WTC11 (cell line): ENCODE data around the gene PIGR. TPM values are rescaled to one million over a fixed set of nuclear protein-coding genes. Genes with fewer than 3 reads are reported as not detected.

Experiments
- ATAC-seq: fragments of 200-7000 bp; cut with Tn5 transposase; 2 replicates; pipeline ENCODE4 v1.10.0; 2021; ENCODE audit warnings: mild to moderate bottlenecking, moderate library complexity
- CTCF ChIA-PET: fragments of 300-600 bp; sonication (Branson Sonifier 250); formaldehyde crosslinking; loops from one replicate; lab custom pipeline; 2021; ENCODE audit warnings: antibody characterized with exemption; lab: Charles Lee
- POLR2A ChIA-PET: fragments of 350-600 bp; sonication (Branson Sonifier 250); formaldehyde crosslinking; loops from one replicate; lab custom pipeline; 2021; ENCODE audit warnings: antibody characterized with exemption; lab: Charles Lee
- DNase-seq: peaks from one replicate; pipeline ENCODE4 v3.0.0; 2021; ENCODE audit warnings: low spot score
- H3K27ac Mint-ChIP-seq: 2 replicates; pipeline ENCODE4 v1.8.0; 2021; ENCODE audit warnings: mixed read lengths
- H3K27me3 Mint-ChIP-seq: 2 replicates; pipeline ENCODE4 v1.8.0; 2021; ENCODE audit warnings: low read depth, mild to moderate bottlenecking, moderate library complexity, mixed read lengths
- H3K36me3 Mint-ChIP-seq: 2 replicates; pipeline ENCODE4 v1.8.0; 2021; ENCODE audit warnings: mixed read lengths
- H3K4me1 Mint-ChIP-seq: 2 replicates; pipeline ENCODE4 v1.8.0; 2022; ENCODE audit warnings: mixed read lengths
- H3K4me3 Mint-ChIP-seq: 2 replicates; pipeline ENCODE4 v1.8.0; 2021; ENCODE audit warnings: mild to moderate bottlenecking, moderate library complexity, mixed read lengths
- H3K9me3 Mint-ChIP-seq: 2 replicates; pipeline ENCODE4 v1.8.0; 2021; ENCODE audit warnings: mixed read lengths
- AR ChIP-seq: fragments of 250-450 bp; sonication (Bioruptor Pico); IDR thresholded peaks from 2 replicates; pipeline ENCODE4 v1.9.0; 2021; ENCODE audit warnings: mild to moderate bottlenecking
- CREM ChIP-seq: sonication (generic); formaldehyde crosslinking; IDR thresholded peaks from 2 replicates; pipeline ENCODE4 v1.8.1; 2022; ENCODE audit warnings: mild to moderate bottlenecking, missing genetic modification reagents, moderate library complexity
- E2F1 ChIP-seq: sonication (generic); formaldehyde crosslinking; IDR thresholded peaks from 2 replicates; pipeline ENCODE4 v1.8.0; 2022; ENCODE audit warnings: mild to moderate bottlenecking, missing genetic modification reagents
- ESRRA ChIP-seq: sonication (generic); formaldehyde crosslinking; IDR thresholded peaks from 2 replicates; pipeline ENCODE4 v1.8.1; 2022; ENCODE audit warnings: mild to moderate bottlenecking, missing genetic modification reagents, borderline replicate concordance
- ETV6 ChIP-seq: sonication (generic); formaldehyde crosslinking; IDR thresholded peaks from 2 replicates; pipeline ENCODE4 v1.8.1; 2022; ENCODE audit warnings: mild to moderate bottlenecking, missing genetic modification reagents
- GRHL2 ChIP-seq: fragments of 250-450 bp; sonication (Bioruptor Pico); IDR thresholded peaks from 2 replicates; pipeline ENCODE4 v1.8.0; 2022; ENCODE audit warnings: mild to moderate bottlenecking, moderate library complexity; ENCODE audit not compliant: insufficient replicate concordance, severe bottlenecking
- IRF1 ChIP-seq: sonication (generic); formaldehyde crosslinking; IDR thresholded peaks from 2 replicates; pipeline ENCODE4 v1.8.0; 2023; ENCODE audit warnings: missing genetic modification reagents
- JAZF1 ChIP-seq: fragments of 250-450 bp; sonication (Bioruptor Pico); IDR thresholded peaks from 2 replicates; pipeline ENCODE4 v1.9.0; 2021; ENCODE audit warnings: moderate library complexity, mild to moderate bottlenecking, inconsistent platforms
- KAT7 ChIP-seq: sonication (generic); formaldehyde crosslinking; IDR thresholded peaks from 2 replicates; pipeline ENCODE4 v1.8.1; 2023; ENCODE audit warnings: missing genetic modification reagents, mild to moderate bottlenecking, borderline replicate concordance
- MAX ChIP-seq: sonication (generic); formaldehyde crosslinking; IDR thresholded peaks from 2 replicates; pipeline ENCODE4 v1.8.0; 2022; ENCODE audit warnings: mild to moderate bottlenecking, missing genetic modification reagents
- NFATC4 ChIP-seq: fragments of 250-450 bp; sonication (Bioruptor Pico); IDR thresholded peaks from 2 replicates; pipeline ENCODE4 v1.9.0; 2021; ENCODE audit warnings: mild to moderate bottlenecking
- NFE2L1 ChIP-seq: sonication (generic); formaldehyde crosslinking; IDR thresholded peaks from 2 replicates; pipeline ENCODE4 v1.8.1; 2023; ENCODE audit warnings: missing genetic modification reagents
- PREB ChIP-seq: sonication (generic); formaldehyde crosslinking; IDR thresholded peaks from 2 replicates; pipeline ENCODE4 v1.8.1; 2022; ENCODE audit warnings: mild to moderate bottlenecking, missing genetic modification reagents, moderate library complexity, borderline replicate concordance
- SMAD3 ChIP-seq: sonication (generic); formaldehyde crosslinking; IDR thresholded peaks from 2 replicates; pipeline ENCODE4 v1.8.0; 2022; ENCODE audit warnings: missing genetic modification reagents, mild to moderate bottlenecking, borderline replicate concordance
- TP53 ChIP-seq: sonication (generic); formaldehyde crosslinking; IDR thresholded peaks from 2 replicates; pipeline ENCODE4 v1.8.1; 2023; ENCODE audit warnings: mild to moderate bottlenecking, missing genetic modification reagents
- ZBTB43 ChIP-seq: sonication (generic); formaldehyde crosslinking; IDR thresholded peaks from 2 replicates; pipeline ENCODE4 v1.8.1; 2023; ENCODE audit warnings: mild to moderate bottlenecking, missing genetic modification reagents
- ZMAT4 ChIP-seq: fragments of 250-450 bp; sonication (Bioruptor Pico); IDR thresholded peaks from 2 replicates; pipeline ENCODE4 v1.9.0; 2021; ENCODE audit warnings: mild to moderate bottlenecking
- ZNF232 ChIP-seq: sonication (generic); formaldehyde crosslinking; IDR thresholded peaks from 2 replicates; pipeline ENCODE4 v1.8.0; 2022; ENCODE audit warnings: mild to moderate bottlenecking, missing genetic modification reagents
- ZNF281 ChIP-seq: sonication (generic); formaldehyde crosslinking; IDR thresholded peaks from 2 replicates; pipeline ENCODE4 v1.8.0; 2023; ENCODE audit warnings: mild to moderate bottlenecking, missing genetic modification reagents
- ZNF317 ChIP-seq: sonication (generic); formaldehyde crosslinking; IDR thresholded peaks from 2 replicates; pipeline ENCODE4 v1.8.1; 2023; ENCODE audit warnings: low read depth, mild to moderate bottlenecking, moderate library complexity, missing genetic modification reagents, borderline replicate concordance
- total RNA-seq: library from RNA; stranded (reverse); gene quantifications from 3 replicates; pipeline ENCODE4 v1.2.3, GENCODE V29; 2021

PIGR gene
- total RNA-seq, 1 experiment from 2014 or later: 1.9 TPM

GRCh38 chr1:206971029-206971655, 24.9 kb upstream of the PIGR start:
- no peak overlapping the region for H3K4me3 Mint-ChIP-seq
- TF ChIP-seq ETV6 (CRISPR knock-in tag) (no peak), PREB (CRISPR knock-in tag) (no peak)
- TF ChIP-seq, all 79 proteins: peak for 0
- POLR2A ChIA-PET: no interaction called here
- no peaks in the 10 kb centered on the region for H3K36me3 Mint-ChIP-seq
- no peaks in the 10 kb centered on the region for H3K4me1 Mint-ChIP-seq
- no peaks in the 10 kb centered on the region for H3K9me3 Mint-ChIP-seq
- DNase-seq (no peak), ATAC-seq (no peak)
- H3K27me3 Mint-ChIP-seq: peaks cover 3% of the 10 kb centered on the region; the same call in 1 of the 2 replicates
- no peak overlapping the region for H3K27ac Mint-ChIP-seq
- CTCF ChIA-PET: interaction anchor here (1.4 to 2.1 kb wide), 3 partner anchors 11 to 40 kb away, joined by 3 to 6 read pairs (median 6); no protein-coding TSS in a partner anchor

GRCh38 chr1:206970446-206970845, 24.2 kb upstream of the PIGR start, which contains the start of gene FCAMR:
Gene FCAMR, minus strand, starts transcription at chr1:206970460. Its CDS starts 335 bp downstream, at chr1:206970125.
- no peak within 1 kb of the TSS for H3K4me3 Mint-ChIP-seq
- H3K27ac Mint-ChIP-seq: no peak within 1 kb of the TSS
- ChIA-PET POLR2A (no interaction called here), CTCF (interaction anchor here (1.0 to 2.1 kb wide), 3 partner anchors 9 to 35 kb away, joined by 5 to 8 read pairs (median 6); no protein-coding TSS in a partner anchor)
- no peak for DNase-seq
- no peak for ATAC-seq
- H3K36me3 Mint-ChIP-seq: no peaks in the 10 kb centered on the region
- H3K9me3 Mint-ChIP-seq: no peaks in the 10 kb centered on the region
- TF ChIP-seq AR: no peak
- no peak for TF ChIP-seq ZMAT4 (CRISPR knock-in tag)
- TF ChIP-seq ZNF232 (CRISPR knock-in tag): no peak
- TF ChIP-seq GRHL2 (CRISPR knock-in tag): no peak
- TF ChIP-seq E2F1 (CRISPR knock-in tag): no peak
- no peak for TF ChIP-seq NFATC4
- TF ChIP-seq SMAD3: no peak
- TF ChIP-seq ZNF281 (CRISPR knock-in tag): no peak
- no peak for TF ChIP-seq TP53 (CRISPR knock-in tag)
- no peaks in the 10 kb centered on the region for H3K4me1 Mint-ChIP-seq
- peaks cover 3% of the 10 kb centered on the region; the same call in 1 of the 2 replicates for H3K27me3 Mint-ChIP-seq

GRCh38 chr1:206969090-206969489, 22.8 kb upstream of the PIGR start:
- no peak overlapping the region for H3K4me3 Mint-ChIP-seq
- ATAC-seq (no peak), DNase-seq (no peak)
- no peaks in the 10 kb centered on the region for H3K9me3 Mint-ChIP-seq
- ChIA-PET POLR2A (no interaction called here), CTCF (interaction anchor here (1.1 to 2.1 kb wide), 2 partner anchors 11 to 34 kb away, joined by 3 to 8 read pairs; no protein-coding TSS in a partner anchor)
- peaks cover 3% of the 10 kb centered on the region; the same call in 1 of the 2 replicates for H3K27me3 Mint-ChIP-seq
- no peak overlapping the region for H3K27ac Mint-ChIP-seq
- H3K36me3 Mint-ChIP-seq: no peaks in the 10 kb centered on the region
- no peaks in the 10 kb centered on the region for H3K4me1 Mint-ChIP-seq
- no peak for TF ChIP-seq ZNF317 (CRISPR knock-in tag)
- TF ChIP-seq MAX: no peak
- no peak for TF ChIP-seq KAT7 (CRISPR knock-in tag)
- TF ChIP-seq ESRRA: no peak
- no peak for TF ChIP-seq CREM (CRISPR knock-in tag)
- no peak for TF ChIP-seq NFE2L1 (CRISPR knock-in tag)
- no peak for TF ChIP-seq ETV6 (CRISPR knock-in tag)
- no peak for TF ChIP-seq ZBTB43 (CRISPR knock-in tag)
- TF ChIP-seq JAZF1 (CRISPR knock-in tag): no peak
- TF ChIP-seq IRF1 (CRISPR knock-in tag): no peak
